Measurements from ENCODE around the gene TRPM4.

DNA sequence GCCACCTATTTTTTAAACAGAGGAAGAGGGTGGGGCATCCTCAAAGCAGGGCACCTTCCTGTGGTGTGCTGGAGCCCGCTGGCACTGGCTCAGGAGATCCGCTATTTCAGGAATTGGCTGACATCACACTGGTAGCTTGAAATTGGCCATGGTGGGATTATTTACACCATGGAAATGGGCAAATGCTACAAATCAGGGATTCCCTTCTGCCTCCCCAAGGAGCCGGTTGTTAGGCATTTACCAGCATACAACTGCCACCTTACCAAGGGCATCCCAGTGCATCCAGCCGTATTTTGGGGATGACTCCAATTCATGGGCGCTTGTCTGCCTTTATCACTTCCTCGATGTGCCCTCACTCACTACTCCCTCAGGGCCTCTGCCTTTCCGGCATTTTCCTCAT lies 16.6 kb upstream of the TRPM4 start:
- TF ChIP-seq, protein P1, sequence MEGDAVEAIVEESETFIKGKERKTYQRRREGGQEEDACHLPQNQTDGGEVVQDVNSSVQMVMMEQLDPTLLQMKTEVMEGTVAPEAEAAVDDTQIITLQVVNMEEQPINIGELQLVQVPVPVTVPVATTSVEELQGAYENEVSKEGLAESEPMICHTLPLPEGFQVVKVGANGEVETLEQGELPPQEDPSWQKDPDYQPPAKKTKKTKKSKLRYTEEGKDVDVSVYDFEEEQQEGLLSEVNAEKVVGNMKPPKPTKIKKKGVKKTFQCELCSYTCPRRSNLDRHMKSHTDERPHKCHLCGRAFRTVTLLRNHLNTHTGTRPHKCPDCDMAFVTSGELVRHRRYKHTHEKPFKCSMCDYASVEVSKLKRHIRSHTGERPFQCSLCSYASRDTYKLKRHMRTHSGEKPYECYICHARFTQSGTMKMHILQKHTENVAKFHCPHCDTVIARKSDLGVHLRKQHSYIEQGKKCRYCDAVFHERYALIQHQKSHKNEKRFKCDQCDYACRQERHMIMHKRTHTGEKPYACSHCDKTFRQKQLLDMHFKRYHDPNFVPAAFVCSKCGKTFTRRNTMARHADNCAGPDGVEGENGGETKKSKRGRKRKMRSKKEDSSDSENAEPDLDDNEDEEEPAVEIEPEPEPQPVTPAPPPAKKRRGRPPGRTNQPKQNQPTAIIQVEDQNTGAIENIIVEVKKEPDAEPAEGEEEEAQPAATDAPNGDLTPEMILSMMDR (IDR thresholded peaks at IDR 0.05), result no peak
- TF ChIP-seq POLR2A (IDR thresholded peaks at IDR 0.05), result no peak
